GM12865 (cell line): ENCODE measurements around the gene PTK6.

Experiments used
- DNase-seq: peaks from one replicate; pipeline ENCODE4 v3.0.0; 2010; ENCODE audit warnings: low read depth
- H3K4me3 ChIP-seq: 2 replicates; pipeline ENCODE4 v1.5.1; 2011; ENCODE audit warnings: mild to moderate bottlenecking, low read depth, low read length, control low read depth
- CTCF ChIP-seq: IDR thresholded peaks from 2 replicates; pipeline ENCODE4 v1.5.1; 2011; ENCODE audit warnings: low read length, control low read depth, low read depth, inconsistent platforms; ENCODE audit not compliant: insufficient read depth; ENCODE audit errors: missing control alignments

The PTK6 gene

GRCh38 chr20:63492982-63493381, 44.2 kb downstream of the PTK6 start:
- no peak for TF ChIP-seq CTCF
- no peak overlapping the region for H3K4me3 ChIP-seq
- DNase-seq, result no peak

GRCh38 chr20:63492518-63492917, 44.7 kb downstream of the PTK6 start:
- no peak for TF ChIP-seq CTCF

GRCh38 chr20:63491635-63492230, 45.4 kb downstream of the PTK6 start:
- no peak for TF ChIP-seq CTCF
- DNase-seq, result no peak
- H3K4me3 ChIP-seq, result no peak overlapping the region

More at GRCh38 chr20:63492518-63492917, 44.7 kb downstream of the PTK6 start:
- DNase-seq, result no peak
- no peak overlapping the region for H3K4me3 ChIP-seq

- TF ChIP-seq CTCF, result no peak
- H3K4me3 ChIP-seq, result no peak overlapping the region
- no peak for DNase-seq
Observed at GRCh38 chr20:63491078-63491477, 46.1 kb downstream of the PTK6 start.

GRCh38 chr20:63490416-63490815, 46.8 kb downstream of the PTK6 start:
- no peak for TF ChIP-seq CTCF
- DNase-seq, result no peak

GRCh38 chr20:63488315-63489251, 48.6 kb downstream of the PTK6 start:
- no peak overlapping the region for H3K4me3 ChIP-seq
- TF ChIP-seq CTCF, result no peak
- no peak for DNase-seq

More at GRCh38 chr20:63490416-63490815, 46.8 kb downstream of the PTK6 start:
- H3K4me3 ChIP-seq, result no peak overlapping the region
